WERI-Rb-1 (cell line): ENCODE measurements around the gene SRRM3.

ENCODE experiments used
- DNase-seq: peaks from one replicate; pipeline ENCODE4 v3.0.0-alpha.2; 2020
- H3K27ac ChIP-seq: fragments of 250-450 bp; sonication (Bioruptor Pico); 2 replicates; pipeline ENCODE4 v1.5.1; 2020; ENCODE audit warnings: mild to moderate bottlenecking, moderate library complexity
- H3K27me3 ChIP-seq: fragments of 250-450 bp; sonication (Bioruptor Pico); 2 replicates; pipeline ENCODE4 v1.5.1; 2021; ENCODE audit warnings: mild to moderate bottlenecking, low read depth, moderate library complexity; ENCODE audit not compliant: insufficient read depth, severe bottlenecking
- H3K36me3 ChIP-seq: fragments of 250-450 bp; sonication (Bioruptor Pico); 2 replicates; pipeline ENCODE4 v1.5.1; 2020; ENCODE audit warnings: mild to moderate bottlenecking, moderate library complexity
- H3K4me3 ChIP-seq: 2 replicates; pipeline ENCODE4 v1.5.1; 2011; ENCODE audit warnings: low read depth, mild to moderate bottlenecking, control low read depth, low read length
- H3K9me3 ChIP-seq: fragments of 250-450 bp; sonication (Bioruptor Pico); 2 replicates; pipeline ENCODE4 v1.5.1; 2021; ENCODE audit warnings: mild to moderate bottlenecking, moderate library complexity; ENCODE audit not compliant: severe bottlenecking
- TF ChIP-seq, protein P1 (sequence below): IDR thresholded peaks from 2 replicates; pipeline ENCODE4 v1.5.1; 2011; ENCODE audit warnings: low read depth, mild to moderate bottlenecking, control low read depth, inconsistent platforms, low read length

The SRRM3 gene

DNA sequence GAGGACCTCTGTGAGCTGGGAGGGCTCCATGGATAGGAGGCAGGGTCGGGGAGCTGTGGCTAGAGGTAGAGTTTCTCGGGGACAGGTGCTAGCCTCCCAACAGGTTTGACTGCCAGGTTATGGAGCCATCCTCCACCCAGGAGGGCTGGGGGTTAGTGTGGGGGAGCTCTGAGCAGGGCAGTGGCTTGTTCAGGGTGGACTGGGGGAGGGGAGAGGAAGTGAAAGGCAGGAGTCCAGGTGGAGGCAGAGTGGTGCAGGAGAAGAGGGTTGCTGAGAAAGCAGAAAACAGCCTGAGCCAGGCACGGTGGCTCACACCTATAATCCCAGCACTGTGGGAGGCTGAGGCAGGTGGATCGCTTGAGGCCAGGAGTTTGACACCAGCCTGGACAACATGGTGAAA lies 60.2 kb downstream of the SRRM3 start:
- no peaks in the 10 kb centered on the region for H3K27me3 ChIP-seq
- H3K36me3 ChIP-seq = peaks cover 20% of the 10 kb centered on the region
- no peak overlapping the region for H3K4me3 ChIP-seq
- TF ChIP-seq, protein P1, sequence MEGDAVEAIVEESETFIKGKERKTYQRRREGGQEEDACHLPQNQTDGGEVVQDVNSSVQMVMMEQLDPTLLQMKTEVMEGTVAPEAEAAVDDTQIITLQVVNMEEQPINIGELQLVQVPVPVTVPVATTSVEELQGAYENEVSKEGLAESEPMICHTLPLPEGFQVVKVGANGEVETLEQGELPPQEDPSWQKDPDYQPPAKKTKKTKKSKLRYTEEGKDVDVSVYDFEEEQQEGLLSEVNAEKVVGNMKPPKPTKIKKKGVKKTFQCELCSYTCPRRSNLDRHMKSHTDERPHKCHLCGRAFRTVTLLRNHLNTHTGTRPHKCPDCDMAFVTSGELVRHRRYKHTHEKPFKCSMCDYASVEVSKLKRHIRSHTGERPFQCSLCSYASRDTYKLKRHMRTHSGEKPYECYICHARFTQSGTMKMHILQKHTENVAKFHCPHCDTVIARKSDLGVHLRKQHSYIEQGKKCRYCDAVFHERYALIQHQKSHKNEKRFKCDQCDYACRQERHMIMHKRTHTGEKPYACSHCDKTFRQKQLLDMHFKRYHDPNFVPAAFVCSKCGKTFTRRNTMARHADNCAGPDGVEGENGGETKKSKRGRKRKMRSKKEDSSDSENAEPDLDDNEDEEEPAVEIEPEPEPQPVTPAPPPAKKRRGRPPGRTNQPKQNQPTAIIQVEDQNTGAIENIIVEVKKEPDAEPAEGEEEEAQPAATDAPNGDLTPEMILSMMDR = no peak
- no peaks in the 10 kb centered on the region for H3K9me3 ChIP-seq
- DNase-seq = no peak
- peak overlapping the region; percentile 11; the same call in 1 of the 2 replicates for H3K27ac ChIP-seq

DNA sequence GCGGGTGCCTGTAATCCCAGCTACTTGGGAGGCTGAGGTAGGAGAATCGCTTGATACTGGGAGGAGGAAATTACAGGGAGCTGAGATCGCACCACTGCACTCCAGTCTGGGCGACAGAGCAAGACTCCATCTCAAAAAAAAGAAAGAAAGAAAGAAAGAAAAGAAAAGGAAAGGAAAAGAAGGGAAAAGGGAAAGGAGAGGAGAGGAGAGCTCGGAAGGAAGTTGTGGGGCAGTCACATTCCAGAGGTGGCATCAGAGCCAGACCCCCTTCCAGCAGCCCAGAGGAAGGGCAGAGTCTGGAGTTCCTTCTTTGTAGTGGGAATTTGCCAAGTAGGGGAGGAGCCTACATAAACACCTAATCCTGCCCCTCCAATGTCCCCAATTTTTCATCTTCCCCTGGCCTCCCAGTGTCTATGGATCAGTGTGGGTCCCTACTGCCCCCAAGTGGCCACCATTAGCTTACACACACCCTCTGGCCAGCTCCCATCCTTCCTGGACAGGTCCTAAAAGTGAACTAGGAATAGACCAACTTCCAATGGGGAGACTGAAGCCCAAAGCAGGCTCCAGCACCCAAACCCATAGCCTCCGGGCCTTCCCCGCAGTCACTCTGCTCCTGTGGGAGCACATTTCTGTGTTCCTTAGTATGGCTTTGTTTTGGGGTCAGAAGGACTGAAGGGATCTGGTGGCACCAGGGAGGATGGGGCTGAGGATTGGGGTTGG lies 61.1 kb downstream of the SRRM3 start:
- peak; percentile 76 for DNase-seq
- H3K36me3 ChIP-seq = peaks cover 20% of the 10 kb centered on the region
- no peaks in the 10 kb centered on the region for H3K9me3 ChIP-seq
- no peak overlapping the region for H3K4me3 ChIP-seq
- H3K27me3 ChIP-seq = no peaks in the 10 kb centered on the region
- no peak overlapping the region for H3K27ac ChIP-seq
- TF ChIP-seq, protein P1 = peak; percentile 76

DNA sequence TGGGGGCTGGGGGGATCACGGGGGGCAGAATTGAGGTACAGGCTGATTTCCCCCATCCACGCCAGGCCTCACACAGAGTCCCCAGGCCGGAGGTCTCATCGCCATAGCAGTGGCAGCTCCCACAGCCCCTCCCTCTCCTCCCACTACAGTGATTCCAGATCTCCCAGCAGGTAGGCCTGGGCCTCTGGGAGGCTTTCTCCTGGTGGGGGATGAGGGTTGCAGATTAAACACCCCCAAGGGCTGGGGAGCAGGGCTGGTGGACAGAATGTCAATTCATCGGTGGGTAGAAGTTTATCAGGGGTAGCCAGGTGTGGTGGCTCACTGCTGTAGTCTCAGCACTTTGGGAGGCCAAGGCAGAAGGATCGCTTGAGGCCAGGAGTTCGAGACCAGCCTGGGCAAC lies 63.6 kb downstream of the SRRM3 start:
- H3K27me3 ChIP-seq = no peaks in the 10 kb centered on the region
- H3K27ac ChIP-seq = no peak overlapping the region
- TF ChIP-seq, protein P1 = no peak
- no peak overlapping the region for H3K4me3 ChIP-seq
- H3K36me3 ChIP-seq = peaks cover 20% of the 10 kb centered on the region
- no peaks in the 10 kb centered on the region for H3K9me3 ChIP-seq
- DNase-seq = no peak

DNA sequence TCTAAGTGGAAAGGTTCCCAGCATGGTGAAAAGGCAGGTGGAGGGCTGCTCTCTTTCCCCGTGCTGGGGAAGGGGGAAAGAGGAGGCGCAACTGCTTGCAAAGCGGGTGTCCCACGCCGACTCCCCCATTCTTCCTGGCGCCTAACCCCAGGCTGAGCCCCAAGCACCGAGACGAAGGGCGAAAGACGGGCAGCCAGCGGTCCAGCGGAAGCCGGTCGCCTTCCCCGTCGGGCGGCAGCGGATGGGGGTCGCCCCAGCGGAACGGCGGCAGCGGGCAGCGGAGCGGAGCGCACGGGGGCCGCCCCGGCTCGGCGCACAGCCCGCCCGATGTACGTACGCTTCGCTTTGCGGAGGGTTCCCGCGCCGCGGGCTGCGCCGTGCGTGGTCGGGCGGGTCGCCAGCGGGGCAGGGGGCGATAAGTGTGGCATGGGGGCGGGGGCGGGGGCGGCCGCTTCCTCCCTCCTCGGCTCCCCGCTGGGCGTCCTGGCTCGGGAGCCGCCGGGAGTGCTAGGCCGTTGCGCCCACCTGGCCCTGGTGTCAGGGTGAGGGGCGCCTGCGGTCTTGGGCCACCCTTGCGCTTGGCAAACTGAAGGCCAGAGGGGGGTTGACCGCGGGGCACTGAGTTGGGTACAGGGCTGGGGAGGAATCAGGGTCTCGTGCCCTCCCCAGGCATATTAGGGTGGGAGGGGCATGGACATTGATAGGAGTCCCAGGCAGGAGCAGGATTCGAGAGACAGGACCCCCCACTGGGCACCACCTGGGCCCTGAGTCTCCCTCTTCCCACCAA lies 65.6 kb downstream of the SRRM3 start:
- H3K9me3 ChIP-seq = no peaks in the 10 kb centered on the region
- no peak for DNase-seq
- TF ChIP-seq, protein P1 = no peak
- H3K36me3 ChIP-seq = peaks cover 8% of the 10 kb centered on the region
- H3K27me3 ChIP-seq = no peaks in the 10 kb centered on the region
- H3K4me3 ChIP-seq = no peak overlapping the region
- no peak overlapping the region for H3K27ac ChIP-seq

DNA sequence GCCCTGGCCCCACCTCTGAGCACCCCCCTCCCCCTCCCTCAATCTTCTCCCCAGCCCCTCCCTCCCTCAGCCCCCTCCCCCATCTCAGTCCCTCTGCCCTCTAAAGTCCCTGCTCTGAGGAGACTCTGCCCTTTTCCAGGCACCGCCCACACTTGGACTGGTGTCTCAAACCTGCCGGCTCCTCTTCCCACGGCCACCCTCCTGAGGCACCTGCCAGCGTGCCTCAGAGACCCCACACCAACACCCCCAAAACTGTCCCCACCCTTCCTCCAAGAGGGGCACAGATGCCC lies 66.1 kb downstream of the SRRM3 start:
- Histone ChIP-seq H3K9me3 (no peaks in the 10 kb centered on the region), H3K27ac (no peak overlapping the region)
- TF ChIP-seq, protein P1 = no peak

More for the DNA sequence above, 66.1 kb downstream of the SRRM3 start:
- Histone ChIP-seq H3K36me3 (peaks cover 8% of the 10 kb centered on the region), H3K4me3 (no peak overlapping the region), H3K27me3 (no peaks in the 10 kb centered on the region)
- no peak for DNase-seq
